Endothelial cell of umbilical vein (primary cell): ENCODE results near the gene TMEM151B. TPM values are rescaled to one million over a fixed set of nuclear protein-coding genes. Genes with fewer than 3 reads are reported as not detected.
A peak's percentile ranks its signal among the peaks of the same experiment; 100 is the strongest.

Source experiments
- BruUV-seq: library from RNA; stranded (reverse); fragments of 400-500 nt; replicated peaks from 2 replicates; lab custom pipeline; 2021; lab: Mats Ljungman, UMichigan
- CTCF ChIA-PET: fragments of 300-600, 350-600 bp; sonication (Branson Sonifier 250); formaldehyde crosslinking; loops from one replicate; lab custom pipeline; 2021; ENCODE audit warnings: antibody characterized with exemption, inconsistent platforms; lab: Charles Lee
- POLR2A ChIA-PET: fragments of 300-600, 350-600 bp; sonication (Branson Sonifier 250); formaldehyde crosslinking; loops from one replicate; lab custom pipeline; 2021; ENCODE audit warnings: antibody characterized with exemption, inconsistent platforms; lab: Charles Lee
- DNase-seq: peaks from one replicate; pipeline ENCODE4 v3.0.0-alpha.2; 2011; ENCODE audit warnings: low read depth, low spot score
- FAIRE-seq: peaks from 2 replicates; lab custom pipeline; 2011; peaks lifted over from hg19 to GRCh38; lab: Jason Lieb, UNC
- H2AFZ ChIP-seq: 2 replicates; pipeline ENCODE4 v1.6.0; 2012; ENCODE audit warnings: low read depth, low read length, control low read depth, inconsistent platforms
- H3K27ac ChIP-seq: 2 replicates; pipeline ENCODE4 v1.5.1; 2011; ENCODE audit warnings: low read depth, mild to moderate bottlenecking, control low read depth, low read length, moderate library complexity; ENCODE audit not compliant: insufficient read depth
- H3K27me3 ChIP-seq, 2 experiments: 2 replicates each; pipeline versions ENCODE4 v1.6.0 to v1.6.1; 2011; ENCODE audit warnings: low read length in 2 of 2, mixed read lengths in 1 of 2; ENCODE audit not compliant: control insufficient read depth in 2 of 2, insufficient read depth in 2 of 2
- H3K36me3 ChIP-seq, 2 experiments: 2 replicates in 1 of 2; 3 replicates in 1 of 2; pipeline ENCODE4 v1.5.1; 2011; ENCODE audit warnings: low read length in 2 of 2, mild to moderate bottlenecking in 1 of 2, moderate library complexity in 1 of 2; ENCODE audit not compliant: control insufficient read depth in 2 of 2, insufficient read depth in 2 of 2; ENCODE audit errors: extremely low read depth in 1 of 2
- H3K4me1 ChIP-seq: 3 replicates; pipeline ENCODE4 v1.5.1; 2011; ENCODE audit warnings: mild to moderate bottlenecking, low read length; ENCODE audit not compliant: control insufficient read depth, insufficient read depth; ENCODE audit errors: extremely low read depth
- H3K4me2 ChIP-seq: 2 replicates; pipeline ENCODE4 v1.6.1; 2011; ENCODE audit warnings: low read length, control low read depth, mixed read lengths; ENCODE audit not compliant: insufficient read depth
- H3K4me3 ChIP-seq, 3 experiments: fragments of 200-600 bp in 1 of 3; sonication (generic), shearing (Covaris generic) in 1 of 3; replicated peaks in 1 of 3; 2 replicates each; pipeline ENCODE4 v1.5.1; 2011 to 2016; ENCODE audit warnings: control low read depth in 3 of 3, low read length in 3 of 3, mild to moderate bottlenecking in 2 of 3, inconsistent platforms in 1 of 3, low read depth in 1 of 3, moderate library complexity in 1 of 3; ENCODE audit not compliant: insufficient read depth in 1 of 3
- H3K79me2 ChIP-seq: 2 replicates; pipeline ENCODE4 v1.6.0; 2012; ENCODE audit warnings: low read length, inconsistent platforms; ENCODE audit not compliant: control insufficient read depth, insufficient read depth
- H3K9ac ChIP-seq: replicated peaks from 2 replicates; pipeline ENCODE3; 2011; ENCODE audit warnings: low read length, control low read depth; ENCODE audit not compliant: insufficient read depth; ENCODE audit errors: extremely low read depth
- H3K9me1 ChIP-seq: replicated peaks from 3 replicates; pipeline ENCODE4 v1.6.0; 2011; ENCODE audit warnings: mild to moderate bottlenecking, low read length; ENCODE audit not compliant: control insufficient read depth, insufficient read depth; ENCODE audit errors: extremely low read depth
- H3K9me3 ChIP-seq: replicated peaks from 2 replicates; pipeline ENCODE4 v1.5.1; 2012; ENCODE audit warnings: low read length, inconsistent platforms; ENCODE audit not compliant: control insufficient read depth, insufficient read depth
- H4K20me1 ChIP-seq: replicated peaks from 2 replicates; pipeline ENCODE3; 2011; ENCODE audit warnings: mild to moderate bottlenecking, low read length; ENCODE audit not compliant: control insufficient read depth, insufficient read depth; ENCODE audit errors: extremely low read depth
- CTCF ChIP-seq, 2 donors: IDR thresholded peaks; 1 replicate in 1 of 2; 2 replicates in 1 of 2; pipeline ENCODE4 v1.5.1; 2011; ENCODE audit warnings: low read length in 2 of 2, mild to moderate bottlenecking in 2 of 2, moderate library complexity in 2 of 2, control low read depth in 1 of 2, inconsistent platforms in 1 of 2, low read depth in 1 of 2; ENCODE audit not compliant: insufficient read depth in 1 of 2; ENCODE audit errors: extremely low read depth in 1 of 2
- EZH2 ChIP-seq: IDR thresholded peaks from 2 replicates; pipeline ENCODE4 v1.6.1; 2012; ENCODE audit warnings: borderline replicate concordance, low read depth, mild to moderate bottlenecking, moderate library complexity, low read length, inconsistent platforms; ENCODE audit not compliant: severe bottlenecking
- FOS ChIP-seq: IDR thresholded peaks from 2 replicates; pipeline ENCODE4 v1.6.1; 2011; ENCODE audit warnings: mild to moderate bottlenecking, low read length, moderate library complexity, borderline replicate concordance; ENCODE audit not compliant: insufficient read depth
- GATA2 ChIP-seq: IDR thresholded peaks from 2 replicates; pipeline ENCODE4 v1.7.0; 2011; ENCODE audit warnings: low read depth, mild to moderate bottlenecking, moderate library complexity, mixed read lengths, low read length; ENCODE audit not compliant: insufficient read length, insufficient read depth
- JUN ChIP-seq: IDR thresholded peaks from 2 replicates; pipeline ENCODE4 v1.6.1; 2011; ENCODE audit warnings: borderline replicate concordance, low read depth; ENCODE audit not compliant: insufficient read length, insufficient read depth
- MAX ChIP-seq: IDR thresholded peaks from 2 replicates; pipeline ENCODE4 v1.6.1; 2011; ENCODE audit not compliant: insufficient read depth, insufficient read length
- MYC ChIP-seq: IDR thresholded peaks from one replicate; pipeline ENCODE4 v1.6.1; 2011; ENCODE audit warnings: mild to moderate bottlenecking, low read depth, low read length
- POLR2A ChIP-seq: IDR thresholded peaks from 2 replicates; pipeline ENCODE4 v1.6.1; 2012; ENCODE audit warnings: low read depth, mild to moderate bottlenecking, control low read depth, low read length
- POLR2AphosphoS5 ChIP-seq: IDR thresholded peaks from 2 replicates; pipeline ENCODE4 v1.6.1; 2012; ENCODE audit warnings: low read depth, mild to moderate bottlenecking, control low read depth, low read length, moderate library complexity; ENCODE audit not compliant: insufficient read depth
- dilution Hi-C: fragments of 300-500 bp; cut with MboI; formaldehyde crosslinking; loops from one replicate; pipeline ENCODE4 v1.15.0; 2019; ENCODE audit warnings: low sequenced_read_pairs; ENCODE audit not compliant: extremely low pct_ligation_motif_present
- intact Hi-C: fragments of 100-400 bp; cut with micrococcal nuclease; formaldehyde crosslinking; loops from one replicate; pipeline ENCODE4 v1.10.0; 2022
- polyA plus RNA-seq, 4 experiments: library from polyadenylated mRNA; depleted of rRNA in 3 of 4; stranded (reverse) in 3 of 4; unstranded in 1 of 4; fragments of >200 nt; gene quantifications; 2 replicates each; pipeline versions ENCODE4 v1.2.1 to v1.2.3, GENCODE V29; 2011 to 2012; ENCODE audit warnings: missing spikeins in 1 of 4
- total RNA-seq: library from RNA; stranded (reverse); gene quantifications from 2 replicates; pipeline ENCODE4 v1.2.3, GENCODE V29; 2021

The TMEM151B gene
- total and polyA plus RNA-seq, 2 donors (not counting 3 experiments of a cell fraction or from before 2014, with no cell fraction given): 0.03 to 0.07 TPM

- intact Hi-C loops: no loop called here
- DNase-seq: peak; percentile 66
Measured at GRCh38 chr6:44223319-44224028, 46.8 kb upstream of the TMEM151B start, which contains the start of gene SLC29A1. TSS of gene SLC29A1 (plus strand) at chr6:44223595. CDS start at chr6:44227314, 3,719 bp downstream.

More at GRCh38 chr6:44223319-44224028, 46.8 kb upstream of the TMEM151B start, which contains the start of gene SLC29A1:
- TF ChIP-seq GATA2 (no peak), FOS (no peak), JUN (no peak), CTCF (IDR thresholded peaks at IDR 0.05; ENCODE audit: extremely low read depth in 1 of 2, insufficient read depth in 1 of 2, low read depth in 1 of 2, low read length in 2 of 2) (peak in 1 of 2 donors; percentile 30), MYC (peak; percentile 43), POLR2AphosphoS5 (peak; percentile 78), POLR2A (peak; percentile 71), MAX (no peak), EZH2 (no peak)
- Histone ChIP-seq H2AFZ (no peak within 1 kb of the TSS), H3K27ac (peak within 1 kb of the TSS; percentile 97), H3K4me1 (peaks cover 57% of the 10 kb centered on the region), H4K20me1 (no peaks in the 10 kb centered on the region), H3K9me1 (no peaks in the 10 kb centered on the region), H3K79me2 (peaks cover 74% of the 10 kb centered on the region), H3K36me3 (peaks cover 0 to under 1% of the 10 kb centered on the region in 2 experiments), H3K4me3 (peak within 1 kb of the TSS; percentile 56 to 82 (median 72)), H3K4me2 (peak within 1 kb of the TSS; percentile 86), H3K27me3 (no peaks in the 10 kb centered on the region), H3K9ac (peak within 1 kb of the TSS; percentile 63), H3K9me3 (no peaks in the 10 kb centered on the region)
- dilution Hi-C loops: no loop called here
- ChIA-PET CTCF (interaction anchor here (1.0 to 9.2 kb wide), 11 partner anchors 11 to 127 kb away, joined by 3 to 91 read pairs (median 7); partner anchors contain the start of gene HSP90AB1), POLR2A (interaction anchor here (0.6 to 5.3 kb wide), 4 partner anchors 11 to 47 kb away, joined by 3 to 34 read pairs (median 4); partner anchors contain the start of gene HSP90AB1)
- BruUV-seq: no TSS peak
- FAIRE-seq: peak; percentile 38
